ELF-1 (cell line): Measurements from ENCODE around the gene AMMECR1.

Source experiments
- DNase-seq: peaks from one replicate; pipeline ENCODE4 v3.0.0-alpha.2; 2016; ENCODE audit warnings: low read depth, low spot score

The AMMECR1 gene

DNA sequence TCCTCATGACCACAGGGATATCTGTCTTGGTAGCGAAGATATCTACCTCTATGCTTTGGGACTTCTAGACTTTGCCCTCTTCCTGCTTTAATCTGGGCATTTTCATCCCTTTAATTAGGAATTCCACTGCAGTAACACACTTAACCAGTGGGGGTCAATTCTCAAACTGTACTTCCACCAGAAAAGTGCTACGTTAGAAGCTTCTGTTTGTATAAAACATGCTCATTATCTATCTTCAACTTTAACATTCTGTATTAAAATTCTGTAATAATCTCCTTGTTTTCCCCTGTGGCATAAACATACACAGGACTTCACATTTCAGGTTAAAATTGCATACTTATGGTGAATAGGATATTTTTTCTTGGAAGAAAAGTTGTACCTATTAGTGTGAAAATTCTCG lies 105.6 kb downstream of the AMMECR1 start:
- no peak for DNase-seq

DNA sequence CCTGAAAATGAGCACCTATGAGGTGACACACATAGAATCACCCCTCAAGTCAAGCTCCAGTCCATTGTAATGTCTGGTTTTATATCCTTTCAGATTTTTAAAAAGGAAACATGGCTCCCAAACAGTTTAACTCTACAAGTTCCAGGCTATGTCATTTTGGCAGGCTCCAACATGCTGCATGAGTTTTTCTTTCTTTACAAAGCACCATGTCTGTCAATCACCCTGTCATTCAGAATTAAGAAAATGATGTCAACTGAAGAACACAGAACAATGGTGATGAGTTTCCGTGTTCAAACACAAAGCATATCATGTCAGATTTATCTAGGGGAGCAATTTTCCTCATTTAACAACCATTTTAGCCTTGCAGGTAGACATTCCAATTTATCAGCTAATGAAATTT lies 106.5 kb downstream of the AMMECR1 start:
- DNase-seq: no peak

DNA sequence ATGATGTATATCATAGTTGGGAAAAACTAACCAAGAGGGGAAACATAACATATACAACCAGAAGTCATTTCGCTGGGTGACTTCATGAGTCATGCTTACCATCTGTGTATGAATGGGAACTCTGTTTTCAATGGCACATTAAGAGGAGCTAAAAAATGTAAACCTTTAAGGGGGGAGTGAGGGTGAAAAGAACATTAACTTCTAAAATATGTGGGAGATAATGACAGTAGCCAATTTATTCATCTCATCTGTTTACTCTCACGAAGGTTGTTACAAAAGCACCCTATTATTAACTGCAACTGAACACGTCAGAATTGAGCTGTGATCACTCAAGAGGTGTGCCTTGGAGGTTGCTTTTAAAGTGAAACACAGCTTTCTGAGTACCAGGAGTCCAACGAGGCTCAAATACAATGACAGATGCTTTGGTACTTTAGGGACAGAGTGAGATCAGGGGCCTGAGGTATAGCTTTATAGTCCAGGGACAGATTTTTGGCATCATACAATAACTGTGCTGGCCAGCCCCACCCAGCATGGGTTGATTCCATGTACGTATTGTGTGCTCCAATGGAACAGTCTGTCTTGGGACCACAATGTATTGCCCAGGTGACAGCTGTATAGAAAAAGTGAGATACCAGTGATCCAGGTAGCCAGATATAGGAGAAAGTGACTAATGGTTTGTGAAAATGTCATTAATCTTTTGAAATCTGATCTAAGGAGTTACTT lies 107.3 kb downstream of the AMMECR1 start:
- no peak for DNase-seq

DNA sequence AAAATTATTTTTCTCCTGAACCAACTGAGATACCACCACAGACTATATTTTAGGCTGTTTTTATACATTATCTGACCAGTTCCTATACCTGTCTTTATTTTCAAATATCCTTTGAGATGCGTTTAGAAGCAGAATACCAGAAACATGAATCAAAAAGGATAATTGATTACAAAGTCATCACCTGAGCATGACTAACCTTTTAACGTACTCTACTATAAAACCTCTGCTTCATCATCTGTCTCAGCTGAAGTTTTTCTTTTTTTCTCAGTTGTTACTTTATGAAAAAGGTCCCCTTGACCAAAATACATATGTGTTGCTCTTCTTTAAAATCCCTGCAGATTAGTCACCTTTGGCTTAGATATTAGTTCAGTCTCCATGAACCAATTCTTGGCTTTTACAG lies 109.8 kb downstream of the AMMECR1 start:
- DNase-seq: no peak

DNA sequence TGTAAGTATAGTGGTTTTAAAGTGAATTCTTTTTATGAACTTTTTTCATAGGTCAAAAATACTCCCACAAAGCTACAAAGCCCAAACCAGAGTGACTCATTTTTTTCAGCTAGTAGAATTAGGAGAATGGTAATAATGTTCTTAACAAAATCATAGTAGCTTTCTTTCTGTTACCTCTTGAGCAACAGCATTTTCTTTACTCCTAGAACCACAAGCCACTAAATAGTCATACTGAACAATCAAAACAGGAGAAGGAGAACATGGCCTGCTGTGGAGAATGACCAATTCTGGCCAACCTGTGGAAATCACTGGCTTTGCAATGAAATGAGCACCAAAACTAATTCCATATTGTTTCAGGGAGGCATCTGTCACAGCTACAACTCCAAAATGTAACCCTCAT lies 112.9 kb downstream of the AMMECR1 start:
- DNase-seq: no peak

DNA sequence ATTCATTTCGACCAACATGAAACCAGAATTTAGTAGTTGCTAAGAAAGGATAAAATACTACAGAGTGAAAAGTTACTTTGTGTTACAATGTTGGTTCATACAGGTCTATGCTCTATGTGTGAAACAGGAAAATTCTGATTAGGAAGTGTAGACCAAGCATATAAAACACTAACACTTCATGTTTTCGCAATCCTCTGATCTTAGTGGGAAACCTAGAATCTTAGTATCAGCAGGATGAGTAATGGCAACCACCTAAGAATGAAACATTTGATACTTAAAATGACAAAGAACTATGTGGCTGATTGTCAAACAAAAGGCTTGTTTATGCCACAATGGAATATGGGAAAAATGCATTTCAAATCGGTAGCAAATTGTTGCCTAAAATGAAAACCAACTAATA lies 116.1 kb downstream of the AMMECR1 start:
- no peak for DNase-seq

DNA sequence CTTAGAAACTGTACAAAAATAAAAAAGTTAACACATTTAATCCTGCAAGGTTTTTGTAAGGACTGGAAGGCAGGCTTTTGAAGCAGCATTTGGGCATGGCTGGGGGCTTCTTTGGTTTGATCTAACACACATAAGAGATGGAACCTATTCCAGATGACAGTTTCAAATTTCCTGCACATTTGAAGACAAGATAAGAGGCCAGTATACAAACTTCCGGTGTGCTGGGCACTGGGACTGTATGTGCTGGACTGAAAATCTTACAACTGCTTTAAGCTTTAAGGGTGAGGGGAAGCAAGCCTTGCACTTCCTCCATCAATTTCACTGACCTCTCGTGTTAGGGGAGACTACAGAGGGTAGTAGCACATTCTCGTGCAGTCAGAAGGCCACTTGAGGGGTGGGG lies 122.9 kb downstream of the AMMECR1 start:
- no peak for DNase-seq

DNA sequence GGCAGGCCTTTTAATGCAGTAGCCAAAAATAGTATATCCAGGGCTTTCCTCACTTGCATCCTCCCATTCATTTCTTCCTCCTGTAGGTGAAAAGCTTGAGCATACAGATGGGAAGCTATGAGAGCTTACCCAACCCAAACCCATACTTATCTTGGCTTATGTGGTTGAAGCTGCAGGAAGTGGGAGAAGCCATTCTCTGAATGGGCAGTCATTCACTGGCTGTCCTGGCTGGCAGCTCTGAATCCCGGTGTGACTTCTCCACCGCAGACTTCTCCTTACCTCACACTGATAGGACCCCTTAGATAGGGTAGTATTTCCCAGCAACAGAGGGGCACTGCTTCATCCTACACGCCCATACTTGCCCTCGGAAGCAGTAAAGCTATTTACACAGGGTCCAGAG lies 125.4 kb downstream of the AMMECR1 start:
- no peak for DNase-seq

DNA sequence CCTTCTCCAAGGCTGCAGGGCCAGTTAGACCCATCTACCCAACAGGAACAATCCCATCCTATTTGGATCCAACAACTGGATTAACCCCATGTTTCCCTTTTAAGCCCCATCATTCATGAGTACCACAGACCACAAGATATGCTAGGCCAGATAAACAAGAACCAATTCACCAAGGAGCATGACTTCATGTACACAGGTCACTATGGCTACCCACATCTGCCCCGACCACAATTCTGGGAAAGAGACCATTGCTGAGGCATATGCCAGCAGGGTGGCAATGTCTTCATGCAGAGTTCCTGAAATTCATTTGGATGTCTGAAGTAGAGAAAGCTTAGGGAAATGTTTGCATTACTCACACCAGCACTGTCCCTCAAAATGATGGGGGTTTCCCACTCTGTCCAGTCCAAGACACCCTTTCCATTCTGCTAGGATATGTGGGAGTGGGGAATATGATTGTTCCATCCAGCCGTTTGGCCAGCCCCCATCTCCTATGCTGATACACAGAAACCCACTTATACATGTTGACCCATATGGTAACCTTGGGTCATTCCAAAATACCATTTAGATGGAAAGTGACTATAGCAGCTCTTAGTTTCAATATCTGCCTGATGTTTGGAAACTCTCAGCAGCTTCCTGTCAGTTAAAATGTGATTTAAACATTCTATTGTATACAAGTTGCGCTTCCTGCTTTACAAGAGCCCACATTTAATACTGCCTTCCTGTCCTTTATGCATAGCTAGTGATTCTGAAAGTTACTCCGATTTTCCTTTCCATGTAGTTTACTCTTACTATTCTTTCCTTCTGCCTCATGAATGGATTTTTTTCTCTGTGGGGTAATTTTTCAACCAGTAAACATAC lies 129.0 kb downstream of the AMMECR1 start:
- no peak for DNase-seq

DNA sequence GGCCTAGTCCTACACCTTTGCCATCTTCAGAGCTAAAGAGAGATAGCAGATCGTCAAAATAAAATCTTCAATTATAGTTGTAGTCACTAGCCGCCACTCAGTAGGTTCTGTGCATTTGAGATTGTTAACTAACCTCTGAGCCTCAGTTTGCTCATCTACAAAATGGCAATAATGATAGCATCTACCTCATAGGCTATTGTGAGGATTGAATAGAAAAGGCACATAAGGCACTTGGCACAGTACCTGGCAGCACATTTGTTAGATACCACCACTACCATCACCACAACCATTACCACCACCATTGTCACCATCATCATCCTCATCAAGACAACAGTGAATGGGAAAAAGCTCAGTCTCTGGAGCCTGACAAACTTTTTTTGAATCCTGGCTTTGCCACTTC lies 134.6 kb downstream of the AMMECR1 start:
- DNase-seq: no peak

DNA sequence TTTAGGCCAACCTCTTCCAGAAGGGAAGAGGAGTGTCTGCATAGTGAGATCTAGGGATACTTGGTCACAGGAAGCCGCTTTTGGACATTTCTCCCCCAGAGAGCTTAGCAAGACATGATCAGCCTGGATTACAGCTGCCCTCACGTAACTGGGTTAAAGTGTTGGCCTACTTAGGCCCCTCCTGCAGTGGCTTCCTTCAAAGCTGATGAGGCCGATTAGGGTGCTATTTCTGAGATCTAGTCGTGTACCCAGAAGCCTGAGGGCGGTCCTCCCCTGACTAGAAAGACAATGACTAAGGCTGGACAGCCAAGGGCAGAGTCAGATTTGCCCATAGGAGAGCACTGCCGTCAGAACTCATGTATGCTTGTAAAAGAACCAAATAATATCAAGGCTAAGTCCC lies 135.0 kb downstream of the AMMECR1 start:
- DNase-seq: no peak

DNA sequence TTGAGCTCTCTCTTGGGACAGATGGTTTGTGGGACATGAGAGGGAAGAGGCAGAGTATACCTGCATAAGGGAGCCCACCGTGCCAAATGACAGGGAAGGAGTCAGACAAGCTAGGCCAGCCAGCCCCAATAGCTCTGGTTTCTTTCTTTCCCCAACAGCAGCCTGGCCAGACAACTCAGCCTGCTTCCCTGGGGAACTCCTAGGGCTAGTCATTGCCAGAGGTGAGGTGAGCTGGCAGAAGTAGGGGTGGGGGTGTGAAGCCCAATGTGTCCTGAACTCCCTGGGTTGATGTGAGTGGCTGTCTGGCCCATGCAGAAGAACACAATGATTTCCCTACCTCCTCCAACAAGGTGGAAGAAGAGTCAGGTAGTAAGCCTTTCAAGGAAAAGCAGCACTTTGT lies 135.5 kb downstream of the AMMECR1 start:
- DNase-seq: peak; percentile 49

DNA sequence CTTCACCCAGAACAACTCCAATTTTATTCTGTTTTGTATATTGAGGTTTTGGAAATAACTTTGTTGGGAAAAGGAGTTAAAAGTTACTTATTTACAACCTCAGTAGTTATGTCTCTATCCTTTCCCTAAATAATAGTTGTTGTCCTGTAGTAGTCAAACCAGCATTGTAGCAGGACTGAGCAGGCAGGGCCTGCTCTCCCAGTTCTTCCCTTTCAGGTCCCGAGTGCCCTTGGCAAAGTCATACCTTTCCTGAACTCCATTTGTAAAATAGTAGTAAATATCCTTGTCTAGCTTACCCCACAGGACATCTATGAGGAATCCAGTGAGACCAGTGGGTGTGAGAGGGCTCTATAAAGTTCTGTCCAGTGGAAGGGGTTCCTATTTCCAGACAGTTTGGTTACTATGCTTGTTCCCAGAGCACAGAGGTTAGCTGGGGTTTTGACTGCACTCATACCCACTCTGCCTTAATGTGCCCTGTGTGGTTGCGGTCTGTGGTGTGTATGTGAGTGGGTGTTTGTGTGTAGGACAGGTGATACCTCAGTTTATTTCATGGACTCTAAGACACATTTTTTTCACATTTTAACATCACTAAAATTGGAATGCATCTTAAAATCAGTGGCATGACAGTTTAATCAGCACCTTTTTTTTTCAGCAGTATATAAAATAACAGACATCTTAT lies 136.3 kb downstream of the AMMECR1 start:
- DNase-seq: peak; percentile 40

DNA sequence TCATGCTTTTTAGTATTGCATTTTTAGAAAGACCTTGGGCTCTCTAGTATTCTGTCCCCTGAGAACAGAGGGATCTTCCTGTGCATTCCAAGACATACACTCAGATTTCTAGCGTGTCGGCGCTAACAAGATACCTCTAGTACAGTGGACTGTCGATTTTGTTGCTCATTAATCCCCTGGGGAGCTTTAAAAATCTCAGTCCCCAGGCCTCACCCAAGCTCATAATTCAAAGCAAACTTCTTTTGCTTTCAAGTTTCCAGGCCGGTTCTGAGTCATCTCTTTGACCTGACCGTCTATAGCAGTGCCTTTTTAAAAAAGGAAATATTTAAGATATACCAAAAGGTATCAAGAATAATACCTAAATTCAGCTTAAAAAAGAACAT lies 137.0 kb downstream of the AMMECR1 start:
- DNase-seq: peak; percentile 15

DNA sequence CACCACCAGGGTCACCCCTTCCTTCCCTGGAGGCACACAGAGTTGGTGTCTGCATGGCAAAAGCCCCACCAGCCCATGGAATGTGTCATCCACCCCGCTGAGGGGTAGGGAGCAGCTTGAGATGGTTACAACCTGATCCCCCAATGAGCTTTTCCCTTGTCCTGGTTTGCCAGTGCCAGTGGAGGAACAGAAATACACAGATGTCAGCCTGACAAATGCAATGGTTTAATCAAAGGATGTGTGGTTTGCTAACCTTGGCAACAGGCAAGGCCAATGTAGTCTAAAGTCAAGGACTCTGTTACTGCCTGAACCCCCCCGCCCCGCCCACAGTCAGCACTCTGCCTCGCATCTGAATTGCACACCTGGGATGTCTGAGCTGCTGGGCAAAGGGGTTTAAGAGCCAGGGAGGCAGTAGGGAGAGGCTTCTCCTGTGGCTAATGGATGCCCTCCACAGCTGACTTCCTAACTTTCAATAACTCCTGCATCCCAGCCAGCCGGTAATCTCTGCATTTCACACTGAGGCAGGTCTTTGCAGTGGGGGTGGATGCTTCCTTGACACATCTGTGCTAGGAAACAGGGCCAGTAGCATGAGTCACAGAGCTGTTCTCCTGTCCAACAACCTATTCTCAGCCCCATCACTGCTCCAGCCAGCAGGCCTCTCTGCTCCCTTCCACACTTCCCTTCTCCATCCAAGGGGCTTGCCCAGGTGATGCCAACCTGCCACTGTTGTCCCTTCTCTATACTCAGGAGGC lies 137.5 kb downstream of the AMMECR1 start:
- peak; percentile 48 for DNase-seq

DNA sequence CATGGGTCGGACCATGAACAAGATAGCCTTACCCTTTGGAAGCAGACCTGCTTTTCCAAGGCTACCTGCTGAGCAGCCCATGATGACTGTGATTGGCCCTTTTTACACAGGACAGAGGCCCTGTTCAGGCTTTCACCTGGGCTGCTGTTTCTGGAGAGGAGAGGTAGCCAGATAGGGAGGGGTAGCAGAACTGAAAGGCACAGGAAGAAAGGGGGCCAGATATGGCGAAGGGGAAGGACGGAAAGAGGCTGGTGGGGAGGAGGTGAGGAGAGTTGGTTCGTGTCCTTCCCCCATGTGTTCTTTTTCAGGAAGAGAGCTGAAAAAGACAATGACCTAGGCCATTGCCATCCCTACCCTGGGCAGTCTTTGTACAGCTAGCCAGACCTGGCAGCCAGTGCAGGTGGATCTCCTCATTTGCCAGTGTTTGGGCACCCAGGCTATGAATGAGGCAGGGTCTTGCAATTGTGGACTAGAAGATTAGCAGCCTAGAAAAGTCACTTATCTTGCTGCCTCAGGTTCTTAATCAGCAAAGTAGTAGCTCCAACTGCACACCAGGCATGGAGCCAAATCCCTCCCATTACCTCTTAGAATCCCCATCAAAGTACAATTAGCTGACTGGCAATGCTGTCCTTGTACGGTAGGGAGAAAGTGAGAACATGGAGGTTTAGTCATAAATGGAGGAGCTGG lies 139.6 kb downstream of the AMMECR1 start:
- DNase-seq: no peak

DNA sequence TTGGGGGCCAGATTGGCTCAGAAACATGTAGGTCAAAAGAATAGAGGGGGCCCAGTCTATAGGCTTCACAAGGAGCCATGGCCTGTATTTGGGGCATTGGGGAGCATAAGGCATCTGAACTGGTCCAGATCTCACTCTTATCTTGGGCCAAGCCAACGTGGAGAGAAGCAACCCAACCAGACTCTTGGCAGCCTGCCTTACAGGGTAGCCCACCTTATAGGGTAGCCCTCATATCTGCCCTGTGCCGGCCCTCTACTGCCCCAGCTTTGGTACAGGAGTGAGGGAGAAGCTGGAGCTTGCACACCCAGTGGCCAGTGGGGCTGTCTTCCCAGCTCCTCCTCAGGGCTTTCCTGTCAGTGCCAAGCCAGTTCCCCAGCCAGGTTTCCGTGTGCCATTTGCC lies 142.2 kb downstream of the AMMECR1 start:
- no peak for DNase-seq

DNA sequence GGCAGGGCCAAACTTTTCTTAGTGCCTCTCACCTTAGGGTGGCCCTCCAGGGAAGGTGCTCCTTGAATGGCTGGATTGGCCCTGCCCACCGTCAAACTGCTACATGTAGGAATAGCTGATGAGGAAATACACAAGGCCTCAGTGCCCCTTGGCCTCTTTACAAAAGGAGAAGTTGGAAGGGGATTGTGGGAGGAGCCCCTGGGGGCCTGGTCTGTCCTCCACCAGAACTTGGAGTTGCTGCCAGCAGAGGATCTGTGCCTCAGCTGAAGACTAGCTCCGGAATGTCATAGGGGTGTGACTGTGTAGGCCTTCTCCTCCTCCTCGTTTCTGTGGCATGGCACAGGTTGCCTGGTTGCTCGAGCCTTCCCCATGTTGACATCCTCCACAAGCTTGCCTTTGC lies 142.7 kb downstream of the AMMECR1 start:
- DNase-seq: no peak

DNA sequence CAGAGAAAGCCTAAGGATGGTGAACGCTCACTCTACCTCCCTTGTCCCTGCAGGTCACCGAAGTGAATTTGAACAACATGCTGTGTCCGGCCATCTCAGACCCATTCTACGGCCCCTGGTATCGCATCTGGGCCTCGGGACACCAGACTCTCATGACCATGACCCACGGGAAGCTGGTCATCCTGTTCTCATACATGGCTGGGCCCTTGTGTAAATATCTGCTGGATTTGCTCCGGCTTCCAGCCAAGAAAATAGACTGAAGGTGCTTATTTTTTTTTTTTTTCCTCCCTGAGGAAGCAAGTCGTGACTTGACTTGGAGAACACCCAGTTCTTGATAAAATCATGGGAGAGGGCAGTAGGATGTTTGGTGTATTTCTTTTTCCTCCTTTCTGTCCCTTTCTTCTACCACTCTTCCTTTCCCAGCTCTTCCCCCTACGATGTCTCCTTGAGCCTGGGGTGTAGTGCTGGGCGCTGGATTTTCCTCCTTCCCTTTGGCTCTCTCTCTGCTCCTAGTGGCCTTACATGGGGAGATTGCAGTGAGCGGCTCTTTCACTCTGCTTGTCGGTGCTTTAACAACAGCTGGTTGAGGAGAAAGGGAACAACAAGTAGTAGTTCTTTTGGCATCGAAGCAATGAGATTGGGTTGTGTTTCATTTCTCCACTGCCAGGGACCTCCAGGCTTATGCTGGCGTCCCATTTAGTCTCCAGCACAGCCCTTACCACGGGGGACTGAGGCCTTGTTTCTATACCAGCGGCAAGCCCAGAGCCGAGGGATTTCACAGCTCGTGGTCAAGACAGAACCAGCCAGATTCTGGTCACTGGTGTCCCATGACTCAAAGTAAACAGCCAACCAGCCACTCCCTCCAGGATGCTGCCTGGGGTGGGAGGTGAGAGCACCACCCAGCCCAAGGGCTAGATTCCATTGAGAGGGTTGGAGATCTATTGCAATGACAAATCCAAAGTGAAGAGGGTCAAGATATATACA lies 144.4 kb downstream of the AMMECR1 start:
- peak; percentile 25 for DNase-seq

DNA sequence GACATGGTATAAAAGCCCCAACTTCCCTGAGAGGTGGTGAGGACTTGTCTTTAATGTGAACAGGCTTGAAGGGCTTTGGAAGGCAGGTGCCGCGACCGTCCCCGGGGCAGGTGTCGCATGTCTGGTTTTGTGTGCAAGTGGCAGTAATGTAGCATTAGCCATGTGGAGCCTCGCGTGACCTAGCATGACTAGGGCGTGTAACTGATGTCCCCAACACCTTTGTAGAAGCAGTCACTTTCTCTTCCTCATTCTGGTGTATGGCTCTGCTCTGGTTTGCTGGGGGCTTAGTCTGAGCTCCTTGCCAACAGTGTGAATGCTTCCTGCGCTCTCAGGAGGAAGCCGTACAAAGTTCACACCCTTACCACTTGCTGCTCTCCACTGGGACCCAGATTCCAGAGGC lies 145.7 kb downstream of the AMMECR1 start:
- DNase-seq: no peak
